Measurements from ENCODE around the gene SORCS2.

DNA sequence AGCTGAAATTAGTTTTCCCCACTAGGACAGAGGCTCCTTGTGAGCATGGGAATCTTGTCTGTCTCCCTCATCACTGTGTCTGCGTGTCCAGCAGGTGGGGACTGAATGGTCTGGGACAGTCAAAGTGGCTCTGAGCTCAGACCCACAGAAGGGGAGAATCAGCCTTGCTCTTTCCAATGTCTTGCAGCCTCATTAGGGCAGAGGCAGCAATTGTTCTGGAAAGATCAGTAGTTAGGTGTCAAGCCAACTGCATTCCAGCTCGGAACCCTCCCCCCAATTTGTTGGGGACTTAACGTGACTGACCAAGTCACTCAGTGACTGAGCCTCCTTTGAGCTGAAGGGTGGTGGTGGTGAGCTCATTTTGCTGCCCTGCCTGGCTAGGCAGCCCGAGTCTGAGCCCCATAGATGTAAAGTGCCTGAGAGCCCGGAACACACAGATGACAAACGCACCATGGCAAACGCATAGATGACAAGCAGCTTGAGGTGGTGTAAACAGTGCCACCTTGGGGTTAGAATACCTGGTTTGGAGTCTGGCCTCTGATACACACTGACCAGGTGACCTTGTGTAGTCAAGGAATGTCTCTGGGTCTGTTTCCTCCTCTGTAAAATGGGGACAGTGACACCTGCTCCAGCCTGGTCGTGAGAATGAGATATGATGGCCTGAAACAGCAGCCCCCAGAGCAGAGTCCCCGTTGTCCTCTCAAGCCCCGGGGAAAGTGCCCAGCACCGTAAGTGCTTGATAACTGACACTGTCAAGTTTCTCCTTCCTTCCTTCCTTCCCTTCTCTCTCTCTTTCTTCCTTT, 2.7 kb upstream of the SORCS2 start:
- TF ChIP-seq, protein P1, sequence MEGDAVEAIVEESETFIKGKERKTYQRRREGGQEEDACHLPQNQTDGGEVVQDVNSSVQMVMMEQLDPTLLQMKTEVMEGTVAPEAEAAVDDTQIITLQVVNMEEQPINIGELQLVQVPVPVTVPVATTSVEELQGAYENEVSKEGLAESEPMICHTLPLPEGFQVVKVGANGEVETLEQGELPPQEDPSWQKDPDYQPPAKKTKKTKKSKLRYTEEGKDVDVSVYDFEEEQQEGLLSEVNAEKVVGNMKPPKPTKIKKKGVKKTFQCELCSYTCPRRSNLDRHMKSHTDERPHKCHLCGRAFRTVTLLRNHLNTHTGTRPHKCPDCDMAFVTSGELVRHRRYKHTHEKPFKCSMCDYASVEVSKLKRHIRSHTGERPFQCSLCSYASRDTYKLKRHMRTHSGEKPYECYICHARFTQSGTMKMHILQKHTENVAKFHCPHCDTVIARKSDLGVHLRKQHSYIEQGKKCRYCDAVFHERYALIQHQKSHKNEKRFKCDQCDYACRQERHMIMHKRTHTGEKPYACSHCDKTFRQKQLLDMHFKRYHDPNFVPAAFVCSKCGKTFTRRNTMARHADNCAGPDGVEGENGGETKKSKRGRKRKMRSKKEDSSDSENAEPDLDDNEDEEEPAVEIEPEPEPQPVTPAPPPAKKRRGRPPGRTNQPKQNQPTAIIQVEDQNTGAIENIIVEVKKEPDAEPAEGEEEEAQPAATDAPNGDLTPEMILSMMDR (IDR thresholded peaks at IDR 0.05), result no peak
- TF ChIP-seq POLR2AphosphoS5 (IDR thresholded peaks at IDR 0.05), result no peak
